Adrenal gland (tissue), 5 donors: ENCODE data around the gene METRNL.

ENCODE experiments used
- CTCF ChIP-seq, 6 experiments: fragments of 450-650 bp in 4 of 6; fragments of 200-600 bp in 2 of 6; sonication (generic) in 1 of 6; IDR thresholded peaks; 1 replicate in 5 of 6; 2 replicates in 1 of 6; pipeline versions ENCODE4 v1.5.1 to v1.8.0; 2016 to 2021; ENCODE audit warnings: antibody characterized with exemption in 6 of 6, mild to moderate bottlenecking in 2 of 6, moderate library complexity in 1 of 6
- POLR2A ChIP-seq, 2 donors: fragments of 450-650 bp; IDR thresholded peaks; one replicate each; pipeline ENCODE4 v1.6.1; 2017; ENCODE audit warnings: antibody characterized with exemption in 2 of 2, mild to moderate bottlenecking in 2 of 2, moderate library complexity in 1 of 2
- donor health status: DM: no; HTN: no; CAD: no.

GRCh38 chr17:83086907-83087787 is 7.7 kb downstream of the METRNL start:
- TF ChIP-seq CTCF (IDR thresholded peaks at IDR 0.05) (no peak), POLR2A (IDR thresholded peaks at IDR 0.05) (no peak)
